Midbrain (tissue), 1 donor: ENCODE results near the gene CXCR6.
A peak's percentile ranks its signal among the peaks of the same experiment; 100 is the strongest.

Experiments
- DNase-seq: peaks from one replicate; lab custom pipeline; 2025; lab: John Stamatoyannopoulos, UW

CXCR6 gene

DNA sequence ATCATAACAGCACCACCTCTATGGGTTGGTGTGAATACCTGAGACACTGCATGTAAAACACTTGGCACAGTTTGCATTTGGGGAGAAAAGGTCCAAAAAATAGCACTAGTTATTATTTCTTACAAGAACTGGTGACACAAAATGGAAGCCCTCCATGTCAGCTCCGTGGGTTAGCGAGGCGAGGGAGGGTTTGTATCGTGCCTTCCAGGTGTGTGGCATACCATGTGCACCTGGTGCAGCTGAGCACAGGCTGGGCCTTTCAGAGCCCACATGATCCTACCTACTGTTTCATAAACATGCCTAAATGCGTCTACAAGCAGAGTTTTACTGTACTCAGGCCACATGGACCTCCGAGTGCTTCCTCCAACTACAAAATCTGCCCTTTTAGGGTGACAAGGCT, 5.6 kb downstream of the CXCR6 start:
- no peak for DNase-seq

DNA sequence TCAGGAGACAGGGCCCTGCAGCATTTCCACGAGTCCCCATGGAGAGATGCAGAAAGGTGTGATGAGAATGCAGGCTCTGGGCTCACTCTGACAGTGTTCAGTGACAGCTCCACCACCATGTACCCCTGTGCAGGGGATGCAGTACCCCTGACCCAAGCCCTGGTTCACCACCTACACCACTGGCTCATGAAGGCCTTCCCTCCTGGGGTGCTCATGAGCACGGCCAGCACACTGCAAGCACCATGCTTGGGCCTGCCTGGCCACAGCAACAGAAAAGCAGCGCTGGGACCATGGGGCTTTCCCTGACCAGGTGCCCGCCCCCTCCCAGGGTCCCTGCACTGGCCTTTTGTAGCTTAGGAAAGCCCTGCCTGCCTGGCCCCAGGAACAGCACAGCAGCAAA, 6.2 kb downstream of the CXCR6 start:
- DNase-seq, result no peak

- DNase-seq, result no peak
Observed at GRCh38 chr3:45950131-45950530, 6.9 kb downstream of the CXCR6 start.

- no peak for DNase-seq
Observed at GRCh38 chr3:45950686-45951600, 7.7 kb downstream of the CXCR6 start.

DNA sequence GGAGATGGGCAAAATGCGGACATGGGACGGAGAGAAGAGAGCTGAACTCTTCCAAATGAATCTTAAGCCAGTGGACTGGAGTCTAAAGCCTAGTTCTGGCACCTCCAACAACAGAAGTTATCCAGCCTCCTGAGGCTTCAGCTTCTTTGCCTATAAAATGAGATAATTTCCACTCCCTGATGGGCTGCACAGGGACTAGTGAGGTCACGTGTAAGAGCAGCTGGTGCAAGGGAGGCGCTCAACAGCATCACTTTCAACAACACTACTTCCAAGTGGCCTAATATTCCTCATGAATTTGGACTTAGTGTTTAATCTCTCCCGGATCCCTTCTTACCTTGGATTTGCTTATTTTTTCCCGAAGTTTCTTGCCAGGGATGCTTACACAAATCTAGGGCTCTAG, 8.7 kb downstream of the CXCR6 start:
- DNase-seq, result no peak

- no peak for DNase-seq
Observed at GRCh38 chr3:45952456-45952855, 9.2 kb downstream of the CXCR6 start.

DNA sequence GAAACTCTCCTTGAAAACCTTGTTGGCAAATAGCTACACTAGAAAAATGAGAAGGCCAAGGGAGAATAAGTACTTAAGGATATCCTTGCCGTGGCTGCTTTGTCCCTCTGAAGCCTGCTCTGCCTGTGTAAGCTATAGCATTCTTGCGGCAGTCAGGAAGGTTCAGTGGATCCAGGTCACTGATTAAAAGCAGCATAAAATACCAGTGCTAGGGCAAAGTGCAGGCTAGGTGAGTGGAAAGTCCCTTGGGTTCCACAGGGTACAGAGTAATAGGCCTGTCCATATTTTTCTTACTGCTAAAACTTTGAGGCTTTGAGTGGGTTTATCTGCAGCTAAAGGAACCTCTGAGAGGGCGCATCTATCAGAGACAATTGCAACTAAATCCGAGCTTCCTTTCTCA, 10.3 kb downstream of the CXCR6 start:
- DNase-seq, result no peak

- no peak for DNase-seq
Observed at GRCh38 chr3:45954306-45954705, 11.0 kb downstream of the CXCR6 start.

DNA sequence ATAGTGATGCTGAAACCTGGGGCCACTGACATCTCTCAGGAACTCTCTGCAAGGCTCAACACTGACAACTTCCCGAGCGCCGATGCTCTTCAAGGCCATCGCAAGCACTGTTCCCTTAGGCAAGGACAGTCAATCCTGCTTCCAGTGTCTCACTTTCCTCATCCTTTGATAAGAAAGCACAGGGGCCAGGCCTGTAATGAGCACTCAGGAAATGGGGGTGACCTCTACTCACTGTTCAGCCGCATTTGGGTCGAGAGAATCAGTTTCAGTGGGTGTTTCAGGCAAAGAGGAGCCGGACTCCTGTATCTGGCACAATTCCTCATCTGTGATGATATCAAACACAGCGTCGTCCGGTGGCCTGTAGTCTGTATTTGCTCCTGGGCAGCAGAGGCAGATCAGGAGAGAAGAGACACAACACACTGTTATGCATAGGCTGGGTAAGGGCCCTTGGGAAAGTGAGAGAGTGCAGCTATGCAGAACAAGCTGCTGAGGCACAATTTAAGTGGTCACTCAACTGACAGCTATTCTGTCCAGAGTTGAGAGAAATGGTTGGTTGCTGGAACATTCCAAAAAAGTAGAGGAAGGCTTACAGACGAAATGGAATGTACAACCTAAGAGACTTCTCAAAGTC, 11.9 kb downstream of the CXCR6 start:
- DNase-seq, result no peak

DNA sequence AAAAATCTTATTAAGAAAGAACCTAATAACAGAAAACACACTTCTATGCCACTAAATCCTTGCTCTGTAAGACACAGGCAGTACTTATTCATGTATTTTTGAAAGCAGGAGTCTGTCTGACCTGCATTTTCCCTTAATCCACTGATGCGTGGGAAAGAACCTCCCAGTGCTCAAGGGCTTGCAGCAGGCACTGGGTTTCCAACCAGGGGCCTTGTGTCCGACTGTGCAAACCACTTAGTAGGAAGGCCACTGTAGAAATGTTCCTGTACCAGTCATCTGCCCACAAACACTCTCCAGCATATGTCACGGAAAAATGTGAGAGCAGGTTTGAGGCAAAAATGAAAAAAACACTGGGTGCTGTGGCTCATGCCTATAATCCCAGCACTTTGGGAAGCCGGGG, 12.4 kb downstream of the CXCR6 start:
- no peak for DNase-seq

DNA sequence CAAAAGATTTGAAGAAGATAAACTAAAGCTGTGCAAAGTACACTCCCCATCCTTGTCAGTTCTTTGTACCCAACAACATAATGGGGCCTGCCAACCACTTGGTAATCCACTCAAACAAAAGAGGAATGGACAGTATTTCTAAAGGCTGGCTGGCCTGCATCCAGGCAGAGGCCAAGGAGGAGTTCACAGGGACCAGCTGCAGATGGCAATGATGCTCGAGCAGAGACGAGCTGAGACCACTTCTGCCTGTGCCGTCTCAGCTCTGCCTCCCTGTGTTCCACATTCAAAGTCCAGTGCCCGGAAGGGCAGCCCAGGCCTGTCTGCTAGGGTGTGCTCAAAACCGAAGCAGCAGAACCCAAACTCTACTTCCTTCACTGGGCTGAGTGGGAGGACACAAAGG, 14.3 kb downstream of the CXCR6 start:
- peak; percentile 64 for DNase-seq

DNA sequence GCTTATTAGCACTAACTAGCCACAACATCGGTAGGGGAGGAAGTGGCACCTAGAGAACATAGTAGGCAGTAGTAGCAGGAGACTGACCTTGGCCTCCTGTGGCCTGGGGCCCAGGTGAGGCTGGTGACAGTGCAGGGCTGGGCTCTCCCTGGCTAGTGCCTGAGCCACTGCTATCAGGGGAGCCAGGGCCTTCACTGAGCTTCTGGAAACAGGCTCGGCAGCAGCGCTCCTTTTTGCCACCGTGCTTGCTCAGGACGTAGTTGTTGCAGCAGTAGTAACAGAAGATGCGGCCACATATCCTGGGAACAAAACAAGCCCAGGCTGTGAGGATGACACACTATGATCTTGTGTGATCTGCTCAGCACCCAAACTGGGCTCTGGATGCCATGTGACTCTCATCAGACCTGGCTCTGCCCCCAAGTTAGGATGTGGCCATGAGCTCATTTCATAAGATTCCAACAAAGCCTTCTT, 15.1 kb downstream of the CXCR6 start:
- DNase-seq, result no peak

- no peak for DNase-seq
Observed at GRCh38 chr3:45959201-45959600, 15.9 kb downstream of the CXCR6 start.

GRCh38 chr3:45960289-45960688, 17.0 kb downstream of the CXCR6 start:
- no peak for DNase-seq

GRCh38 chr3:45962033-45962432, 18.8 kb downstream of the CXCR6 start:
- no peak for DNase-seq

DNA sequence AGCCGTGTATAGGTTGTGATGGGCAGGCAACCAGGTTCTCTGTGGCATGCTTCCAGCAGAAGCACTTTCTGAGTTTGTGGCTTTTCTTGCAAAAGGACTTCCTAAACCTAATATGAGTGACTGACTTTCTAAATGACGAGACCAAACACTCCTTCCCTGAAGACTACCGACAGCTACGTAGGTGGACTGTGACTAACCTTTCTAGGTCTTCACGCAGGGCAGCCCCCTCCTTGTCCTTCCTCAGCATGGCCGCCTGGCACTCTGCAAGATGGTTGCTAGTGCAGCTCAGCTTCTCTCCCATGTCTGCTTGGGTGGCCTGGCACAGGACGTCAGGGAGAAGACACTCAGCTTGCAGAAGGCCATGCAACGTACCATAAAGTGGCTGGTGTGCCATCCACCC, 20.9 kb downstream of the CXCR6 start:
- no peak for DNase-seq

- no peak for DNase-seq
Observed at GRCh38 chr3:45965253-45965652, 22.0 kb downstream of the CXCR6 start.

DNA sequence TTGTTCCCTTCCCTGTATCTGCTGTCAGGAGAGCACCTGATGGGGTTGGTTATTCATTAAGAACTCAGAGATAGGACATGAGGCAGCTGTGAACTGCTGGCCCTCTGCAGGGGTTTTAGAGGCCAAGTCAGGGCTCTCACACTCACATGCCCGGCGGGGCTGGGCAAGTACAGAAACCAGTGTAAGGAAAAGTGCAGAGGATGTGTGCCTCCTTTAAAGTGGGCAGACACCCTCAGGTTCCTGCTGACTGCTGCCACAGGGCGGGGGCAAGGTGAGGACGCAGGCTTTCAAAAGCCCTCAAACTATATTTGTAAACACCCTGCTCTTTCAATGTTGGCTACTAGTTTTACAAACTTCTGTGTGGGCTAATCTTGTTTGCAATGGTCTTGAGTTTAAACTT, 22.4 kb downstream of the CXCR6 start:
- no peak for DNase-seq

GRCh38 chr3:45966371-45966791, 23.1 kb downstream of the CXCR6 start:
- DNase-seq, result no peak

- peak; percentile 37 for DNase-seq
Observed at GRCh38 chr3:45966950-45967640, 23.8 kb downstream of the CXCR6 start.

DNA sequence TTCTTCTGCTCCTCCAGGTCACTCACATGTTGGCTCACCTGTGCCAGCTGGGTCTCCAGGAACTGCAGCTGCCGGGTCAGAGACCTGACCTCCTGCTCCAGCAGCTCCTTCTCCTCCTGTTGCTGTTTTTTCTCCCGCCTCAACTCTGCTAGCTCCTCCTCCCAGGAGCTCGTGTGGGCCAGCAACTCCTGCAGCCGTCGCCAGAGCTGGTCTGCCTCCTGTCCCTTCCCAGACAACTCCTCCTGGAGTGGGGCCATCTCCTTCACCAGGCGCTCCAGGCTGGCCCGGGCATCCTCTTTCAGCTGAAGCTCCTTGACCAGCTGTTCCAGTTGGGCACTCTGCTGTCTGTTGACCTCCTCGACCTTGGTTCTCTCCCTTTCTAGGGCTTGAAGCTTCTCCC, 24.5 kb downstream of the CXCR6 start:
- DNase-seq, result no peak

- no peak for DNase-seq
Observed at GRCh38 chr3:45968149-45968548, 24.9 kb downstream of the CXCR6 start.

DNA sequence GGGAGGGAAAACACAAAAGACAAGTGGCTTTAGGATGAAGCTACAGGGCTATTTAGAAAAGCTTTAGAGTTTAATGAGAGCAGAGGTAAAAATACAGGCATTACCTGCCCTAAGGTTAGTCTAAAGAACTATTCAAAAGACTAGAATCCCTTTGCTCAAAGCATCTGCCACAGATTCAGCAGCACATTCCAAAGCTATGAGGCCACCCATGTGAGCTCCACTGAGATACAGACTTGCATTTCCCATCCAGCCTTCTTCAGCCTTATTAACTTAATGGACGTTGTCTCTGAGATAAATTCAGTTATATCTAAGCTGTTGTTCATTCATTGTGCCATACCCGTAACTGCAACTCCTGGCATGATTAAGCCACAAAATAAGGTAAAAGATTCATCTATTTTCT, 25.4 kb downstream of the CXCR6 start:
- no peak for DNase-seq
